Nasal cavity respiratory epithelium epithelial cell of viscerocranial mucosa (primary cell): ENCODE data around the gene BECN2. TPM values are rescaled to one million over a fixed set of nuclear protein-coding genes. Genes with fewer than 3 reads are reported as not detected.

Experiments
- total RNA-seq: library from RNA; depleted of rRNA; stranded (reverse); fragments of >200 nt; gene quantifications from 2 replicates; pipeline ENCODE4 v1.2.3, GENCODE V29; 2014

BECN2 gene, protein sequence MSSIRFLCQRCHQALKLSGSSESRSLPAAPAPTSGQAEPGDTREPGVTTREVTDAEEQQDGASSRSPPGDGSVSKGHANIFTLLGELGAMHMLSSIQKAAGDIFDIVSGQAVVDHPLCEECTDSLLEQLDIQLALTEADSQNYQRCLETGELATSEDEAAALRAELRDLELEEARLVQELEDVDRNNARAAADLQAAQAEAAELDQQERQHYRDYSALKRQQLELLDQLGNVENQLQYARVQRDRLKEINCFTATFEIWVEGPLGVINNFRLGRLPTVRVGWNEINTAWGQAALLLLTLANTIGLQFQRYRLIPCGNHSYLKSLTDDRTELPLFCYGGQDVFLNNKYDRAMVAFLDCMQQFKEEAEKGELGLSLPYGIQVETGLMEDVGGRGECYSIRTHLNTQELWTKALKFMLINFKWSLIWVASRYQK
- not detected in 2 replicates for total RNA-seq

DNA sequence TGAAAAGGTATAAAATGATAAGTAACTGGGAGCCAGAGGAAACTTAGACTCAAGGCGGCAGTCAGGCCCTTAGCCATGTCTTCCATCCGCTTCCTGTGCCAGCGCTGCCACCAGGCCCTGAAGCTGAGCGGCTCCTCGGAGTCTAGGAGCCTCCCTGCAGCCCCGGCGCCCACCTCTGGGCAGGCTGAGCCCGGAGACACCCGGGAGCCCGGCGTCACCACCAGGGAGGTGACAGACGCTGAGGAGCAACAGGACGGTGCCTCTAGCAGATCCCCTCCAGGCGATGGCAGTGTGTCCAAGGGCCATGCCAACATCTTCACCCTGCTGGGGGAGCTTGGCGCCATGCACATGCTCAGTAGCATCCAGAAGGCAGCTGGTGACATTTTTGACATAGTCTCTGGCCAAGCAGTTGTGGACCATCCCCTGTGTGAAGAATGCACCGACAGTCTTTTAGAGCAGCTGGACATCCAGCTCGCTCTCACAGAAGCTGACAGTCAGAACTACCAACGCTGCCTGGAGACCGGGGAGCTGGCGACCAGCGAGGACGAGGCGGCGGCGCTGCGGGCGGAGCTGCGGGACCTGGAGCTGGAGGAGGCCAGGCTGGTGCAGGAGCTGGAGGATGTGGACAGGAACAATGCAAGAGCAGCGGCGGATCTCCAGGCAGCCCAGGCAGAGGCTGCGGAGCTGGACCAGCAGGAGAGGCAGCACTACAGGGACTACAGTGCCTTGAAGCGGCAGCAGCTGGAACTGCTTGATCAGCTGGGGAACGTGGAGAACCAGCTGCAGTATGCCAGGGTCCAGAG is at the start of gene BECN2:
Gene BECN2 (plus strand): TSS at position 76 of the 803 bp plus-strand sequence. CDS start 0 bp downstream, at position 76.

DNA sequence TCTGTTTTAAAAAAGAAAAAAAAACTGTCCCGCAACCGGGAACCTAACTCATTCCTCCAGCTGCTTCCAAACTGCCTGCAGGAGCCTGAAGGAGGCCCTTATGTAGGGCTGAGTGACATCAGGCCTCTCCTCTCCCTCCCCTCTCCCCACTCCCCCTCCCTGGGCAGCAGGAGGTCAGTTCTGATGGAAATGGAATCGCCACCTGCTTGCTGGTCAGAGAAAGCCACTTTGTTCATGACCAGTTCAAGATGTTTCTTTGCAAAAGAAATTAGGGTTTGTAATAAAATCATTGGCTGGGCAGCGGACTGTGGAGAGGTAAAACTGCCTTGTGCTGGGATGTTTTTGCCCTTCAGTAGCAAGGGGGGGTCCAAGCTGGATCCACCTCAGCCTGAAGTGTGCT is 41.5 kb downstream of the BECN2 start, which contains the start of gene MAP1LC3C:
Gene MAP1LC3C (minus strand): TSS at position 73 of the 400 bp plus-strand sequence. CDS start 90 bp downstream, outside the sequence.

Other genes starting within 250 kb of the BECN2 start
- gene EXO1, start 109.6 kb upstream of the BECN2 start, total RNA-seq = 0.36 and 0.68 TPM in 2 replicates
- gene MAP1LC3C, start 41.3 kb downstream of the BECN2 start, total RNA-seq = not detected in 2 replicates